HG02840 (cell line): Measurements from ENCODE around the gene S100P.

Experiments
- ATAC-seq: cut with Tn5 transposase; IDR thresholded peaks from one replicate; pipeline ENCODE4 v1.9.1; 2021; ENCODE audit warnings: mild to moderate bottlenecking, moderate library complexity, moderate number of reproducible peaks; ENCODE audit not compliant: unreplicated experiment, low FRiP score

Gene S100P

GRCh38 chr4:6695660-6696610 lies 2.3 kb downstream of the S100P start:
- no peak for ATAC-seq

GRCh38 chr4:6696611-6697010 lies 2.9 kb downstream of the S100P start:
- ATAC-seq: no peak

- ATAC-seq: no peak
Observed at GRCh38 chr4:6697131-6697530, 3.5 kb downstream of the S100P start.

- no peak for ATAC-seq
Observed at GRCh38 chr4:6699388-6699787, 5.7 kb downstream of the S100P start.

GRCh38 chr4:6699903-6700302 lies 6.2 kb downstream of the S100P start:
- ATAC-seq: no peak

GRCh38 chr4:6701371-6701770 lies 7.7 kb downstream of the S100P start:
- ATAC-seq: no peak

- no peak for ATAC-seq
Observed at GRCh38 chr4:6702761-6703160, 9.1 kb downstream of the S100P start.

GRCh38 chr4:6703786-6704185 lies 10.1 kb downstream of the S100P start:
- ATAC-seq: no peak

GRCh38 chr4:6705646-6706045 lies 12.0 kb downstream of the S100P start:
- no peak for ATAC-seq

- ATAC-seq: no peak
Observed at GRCh38 chr4:6706173-6706572, 12.5 kb downstream of the S100P start.

- ATAC-seq: peak; percentile 60
Observed at GRCh38 chr4:6709230-6710114, 15.8 kb downstream of the S100P start, which contains the start of gene MRFAP1L1. TSS of gene MRFAP1L1 (minus strand) at chr4:6709865. CDS start at chr4:6709629, 236 bp downstream.

- ATAC-seq: peak; percentile 12
Observed at GRCh38 chr4:6710282-6710681, 16.6 kb downstream of the S100P start.

GRCh38 chr4:6710996-6711395 lies 17.3 kb downstream of the S100P start:
- no peak for ATAC-seq

- no peak for ATAC-seq
Observed at GRCh38 chr4:6714954-6715353, 21.3 kb downstream of the S100P start.

GRCh38 chr4:6715704-6716017 lies 22.0 kb downstream of the S100P start:
- no peak for ATAC-seq

- peak; percentile 84 for ATAC-seq
Observed at GRCh38 chr4:6716018-6716911, 22.6 kb downstream of the S100P start, which contains the start of gene BLOC1S4. TSS of gene BLOC1S4 (plus strand) at chr4:6716174. CDS start at chr4:6716210, 36 bp downstream.

GRCh38 chr4:6716958-6717655 lies 23.4 kb downstream of the S100P start:
- ATAC-seq: no peak

GRCh38 chr4:6718932-6719610 lies 25.4 kb downstream of the S100P start:
- ATAC-seq: no peak

GRCh38 chr4:6719611-6720179 lies 26.0 kb downstream of the S100P start:
- ATAC-seq: no peak
